ENCODE data around the gene DOCK3.

GRCh38 chr3:50816894-50817293 is 142.2 kb downstream of the DOCK3 start:
- TF ChIP-seq CTCF (IDR thresholded peaks at IDR 0.05) (no peak), EP300 (IDR thresholded peaks at IDR 0.05) (no peak)
